CD14-positive monocyte (primary cell): Measurements from ENCODE around the gene GPD1L. TPM values are rescaled to one million over a fixed set of nuclear protein-coding genes. Genes with fewer than 3 reads are reported as not detected.

Source experiments
- DNase-seq, 3 donors: peaks; one replicate each; pipeline ENCODE4 v3.0.0-alpha.2; 2011 to 2022
- H2AFZ ChIP-seq: 2 replicates; pipeline ENCODE4 v1.6.0; 2012; ENCODE audit warnings: mild to moderate bottlenecking, low read depth, low read length, inconsistent platforms; ENCODE audit not compliant: insufficient read depth, poor library complexity, severe bottlenecking
- H3K27ac ChIP-seq, 2 donors: 1 replicate in 1 of 2; 2 replicates in 1 of 2; pipeline ENCODE4 v1.5.1; 2012 to 2013; ENCODE audit warnings: low read length in 2 of 2, control low read depth in 1 of 2, inconsistent platforms in 1 of 2, low read depth in 1 of 2, mild to moderate bottlenecking in 1 of 2
- H3K27me3 ChIP-seq, 2 donors: one replicate each; pipeline versions ENCODE4 v1.6.0 to v1.6.1; 2011 to 2013; ENCODE audit warnings: low read length in 2 of 2; ENCODE audit not compliant: control insufficient read depth in 2 of 2, insufficient read depth in 2 of 2
- H3K36me3 ChIP-seq, 2 donors: replicated peaks in 1 of 2; 1 replicate in 1 of 2; 2 replicates in 1 of 2; pipeline versions ENCODE4 v1.5.1 to v1.6.1; 2012 to 2013; ENCODE audit warnings: low read length in 2 of 2, control low read depth in 1 of 2, inconsistent platforms in 1 of 2, mild to moderate bottlenecking in 1 of 2; ENCODE audit not compliant: insufficient read depth in 2 of 2, control insufficient read depth in 1 of 2
- H3K4me1 ChIP-seq, 2 donors: 1 replicate in 1 of 2; 2 replicates in 1 of 2; pipeline versions ENCODE4 v1.5.1 to v1.6.1; 2012 to 2013; ENCODE audit warnings: low read length in 2 of 2, control low read depth in 1 of 2, inconsistent platforms in 1 of 2, mild to moderate bottlenecking in 1 of 2, moderate library complexity in 1 of 2; ENCODE audit not compliant: insufficient read depth in 2 of 2, control insufficient read depth in 1 of 2
- H3K4me2 ChIP-seq: replicated peaks from 2 replicates; pipeline ENCODE3; 2012; ENCODE audit warnings: low read length, moderate library complexity, mild to moderate bottlenecking; ENCODE audit not compliant: poor library complexity, severe bottlenecking; ENCODE audit errors: extremely low read depth
- H3K4me3 ChIP-seq, 3 experiments: fragments of 200-600 bp in 1 of 3; sonication (generic) in 1 of 3; replicated peaks in 1 of 3; 1 replicate in 2 of 3; 2 replicates in 1 of 3; pipeline ENCODE4 v1.5.1; 2011 to 2013; ENCODE audit warnings: low read length in 3 of 3, mild to moderate bottlenecking in 3 of 3, control low read depth in 2 of 3, low read depth in 2 of 3, inconsistent platforms in 1 of 3, moderate library complexity in 1 of 3
- H3K79me2 ChIP-seq: 2 replicates; pipeline ENCODE4 v1.6.0; 2012; ENCODE audit warnings: mild to moderate bottlenecking, control low read depth, inconsistent platforms, low read length, moderate library complexity; ENCODE audit not compliant: insufficient read depth
- H3K9ac ChIP-seq: 2 replicates; pipeline ENCODE4 v1.6.0; 2017; ENCODE audit warnings: low read length, mild to moderate bottlenecking; ENCODE audit not compliant: insufficient read depth, poor library complexity, severe bottlenecking
- H3K9me3 ChIP-seq, 2 donors: replicated peaks in 1 of 2; 1 replicate in 1 of 2; 2 replicates in 1 of 2; pipeline versions ENCODE4 v1.5.1 to v1.6.1; 2012 to 2013; ENCODE audit warnings: low read length in 2 of 2, control low read depth in 1 of 2; ENCODE audit not compliant: control insufficient read depth in 1 of 2, insufficient read depth in 1 of 2
- H4K20me1 ChIP-seq: 2 replicates; pipeline ENCODE4 v1.6.0; 2012; ENCODE audit warnings: mild to moderate bottlenecking, low read length, control low read depth, moderate library complexity; ENCODE audit not compliant: insufficient read depth
- H3K27ac Mint-ChIP-seq, 7 donors: one replicate each; pipeline ENCODE4 v1.8.0; 2020; ENCODE audit warnings: mild to moderate bottlenecking in 7 of 7, mixed read lengths in 7 of 7, moderate library complexity in 6 of 7, inconsistent platforms in 2 of 7
- H3K27me3 Mint-ChIP-seq, 3 donors: one replicate each; pipeline ENCODE4 v1.8.0; 2021 to 2022; ENCODE audit warnings: low read depth in 3 of 3, mild to moderate bottlenecking in 3 of 3, mixed read lengths in 3 of 3, moderate library complexity in 3 of 3, inconsistent platforms in 1 of 3
- H3K36me3 Mint-ChIP-seq, 2 donors: one replicate each; pipeline ENCODE4 v1.8.0; 2020; ENCODE audit warnings: mixed read lengths in 2 of 2, inconsistent platforms in 1 of 2, mild to moderate bottlenecking in 1 of 2
- H3K4me1 Mint-ChIP-seq: one replicate; pipeline ENCODE4 v1.8.0; 2020; ENCODE audit warnings: mild to moderate bottlenecking, mixed read lengths
- H3K4me3 Mint-ChIP-seq, 2 donors: one replicate each; pipeline ENCODE4 v1.8.0; 2020; ENCODE audit warnings: mild to moderate bottlenecking in 2 of 2, mixed read lengths in 2 of 2, moderate library complexity in 1 of 2
- H3K9me3 Mint-ChIP-seq, 7 donors: one replicate each; pipeline ENCODE4 v1.8.0; 2020 to 2022; ENCODE audit warnings: mixed read lengths in 7 of 7, mild to moderate bottlenecking in 6 of 7, moderate library complexity in 6 of 7, inconsistent platforms in 2 of 7
- CTCF ChIP-seq: fragments of 200-600 bp; IDR thresholded peaks from one replicate; pipeline ENCODE4 v1.8.0; 2022; ENCODE audit warnings: antibody characterized with exemption, mild to moderate bottlenecking
- WGBS: methylation state at CpG from one replicate; pipeline ENCODE4 v1.1.5; 2013; ENCODE audit warnings: missing lambda C conversion rate; ENCODE audit not compliant: insufficient coverage; 5-methylcytosine and 5-hydroxymethylcytosine counted together
- intact Hi-C, 2 donors: fragments of 100-400 bp; cut with micrococcal nuclease; formaldehyde crosslinking; loops; one replicate each; pipeline versions ENCODE4 v1.15.0 to v1.15.1; 2023
- polyA plus RNA-seq, 3 donors: library from polyadenylated mRNA; depleted of rRNA in 1 of 3; unstranded in 2 of 3; stranded (reverse) in 1 of 3; fragments of 300-500 nt in 2 of 3; fragments of >200 nt in 1 of 3; fragmentation: Illumina TruSeq in 2 of 3; gene quantifications; 1 replicate in 2 of 3; 2 replicates in 1 of 3; pipeline ENCODE4 v1.2.3, GENCODE V29; 2012 to 2021

The GPD1L gene
- polyA plus RNA-seq, 3 donors, result 4.9 to 11.8 (median 10.2) TPM

- Histone ChIP-seq H3K36me3 (peaks cover 0 to 21% of the 10 kb centered on the region in 2 donors), H3K9me3 (no peaks in the 10 kb centered on the region), H3K4me1 (no peaks in the 10 kb centered on the region), H4K20me1 (no peaks in the 10 kb centered on the region), H3K9ac (no peak overlapping the region), H3K4me3 (no peak overlapping the region), H3K27me3 (no peaks in the 10 kb centered on the region), H3K79me2 (no peaks in the 10 kb centered on the region), H3K27ac (no peak overlapping the region), H3K4me2 (no peak overlapping the region), H2AFZ (no peak overlapping the region)
- Mint-ChIP-seq H3K36me3 (peaks cover 26 to 29% of the 10 kb centered on the region in 2 donors), H3K4me3 (no peak overlapping the region), H3K27me3 (peaks cover 0 to 2% (median 1%) of the 10 kb centered on the region in 3 donors), H3K9me3 (no peaks in the 10 kb centered on the region), H3K27ac (no peak overlapping the region), H3K4me1 (no peaks in the 10 kb centered on the region)
- intact Hi-C loops, result no loop called here
- DNase-seq, result no peak
- no CpG with 5 or more reads among the region's 2 CpGs for WGBS
- no peak for TF ChIP-seq CTCF
These were observed 22.5 kb downstream of the GPD1L start for GRCh38 chr3:32128936-32129335.

- intact Hi-C loops, result no loop called here
- Histone ChIP-seq H3K4me2 (no peak overlapping the region), H3K9ac (no peak overlapping the region), H3K27ac (no peak overlapping the region), H3K4me3 (no peak overlapping the region), H2AFZ (no peak overlapping the region), H3K36me3 (peaks cover 0 to 21% of the 10 kb centered on the region in 2 donors), H3K9me3 (no peaks in the 10 kb centered on the region), H3K4me1 (no peaks in the 10 kb centered on the region), H3K27me3 (no peaks in the 10 kb centered on the region), H3K79me2 (no peaks in the 10 kb centered on the region), H4K20me1 (no peaks in the 10 kb centered on the region)
- no peaks in the 10 kb centered on the region for H3K4me1 Mint-ChIP-seq
- peaks cover 0 to 2% (median 1%) of the 10 kb centered on the region in 3 donors for H3K27me3 Mint-ChIP-seq
- TF ChIP-seq CTCF, result no peak
- no CpG with 5 or more reads among the region's 4 CpGs for WGBS
- peak overlapping the region in 1 of 7 donors; percentile 10 for H3K27ac Mint-ChIP-seq
- no peak overlapping the region for H3K4me3 Mint-ChIP-seq
- H3K9me3 Mint-ChIP-seq, result no peaks in the 10 kb centered on the region
- no peak for DNase-seq
- peaks cover 30 to 34% of the 10 kb centered on the region in 2 donors for H3K36me3 Mint-ChIP-seq
These were observed 23.4 kb downstream of the GPD1L start for GRCh38 chr3:32129832-32130231.
